ENCODE measurements around the gene SCGN.

- TF ChIP-seq CTCF (IDR thresholded peaks at IDR 0.05): no peak
- no peak for TF ChIP-seq POLR2A (IDR thresholded peaks at IDR 0.05)
Measured at GRCh38 chr6:25704001-25704400, 52.0 kb downstream of the SCGN start.

All from right lobe of liver (tissue), 4 donors.